ENCODE results near the gene ST8SIA5.

GRCh38 chr18:46672062-46672970, 84.5 kb downstream of the ST8SIA5 start:
- TF ChIP-seq CTCF (conservative IDR thresholded peaks at IDR 0.05; ENCODE audit: low read depth, low read length) (no peak), RCOR1 (IDR thresholded peaks at IDR 0.05; ENCODE audit: insufficient replicate concordance, low read length) (no peak)
